ENCODE data around the gene GLP2R.

Gene GLP2R

GRCh38 chr17:9802697-9803096 lies 23.0 kb upstream of the GLP2R start:
- TF ChIP-seq ZNF274 (IDR thresholded peaks at IDR 0.05; ENCODE audit: low read depth, low read length): no peak
- no peak overlapping the region for H3K4me3 ChIP-seq (ENCODE audit: low read length)

- H3K4me3 ChIP-seq (ENCODE audit: low read length): no peak overlapping the region
- no peak for TF ChIP-seq ZNF274 (IDR thresholded peaks at IDR 0.05; ENCODE audit: low read depth, low read length)
These were observed 20.0 kb upstream of the GLP2R start for GRCh38 chr17:9805769-9806168.

- TF ChIP-seq ZNF274 (IDR thresholded peaks at IDR 0.05; ENCODE audit: low read depth, low read length): no peak
These were observed 19.0 kb upstream of the GLP2R start for GRCh38 chr17:9806699-9807098.

GRCh38 chr17:9809409-9809808 lies 16.3 kb upstream of the GLP2R start:
- no peak for TF ChIP-seq ZNF274 (IDR thresholded peaks at IDR 0.05; ENCODE audit: low read depth, low read length)
- H3K4me3 ChIP-seq (ENCODE audit: low read length): no peak overlapping the region

More at GRCh38 chr17:9806699-9807098, 19.0 kb upstream of the GLP2R start:
- no peak overlapping the region for H3K4me3 ChIP-seq (ENCODE audit: low read length)

GRCh38 chr17:9810100-9810949 lies 15.4 kb upstream of the GLP2R start:
- no peak for TF ChIP-seq ZNF274 (IDR thresholded peaks at IDR 0.05; ENCODE audit: low read depth, low read length)
- H3K4me3 ChIP-seq (ENCODE audit: low read length): no peak overlapping the region

- no peak overlapping the region for H3K4me3 ChIP-seq (ENCODE audit: low read length)
- no peak for TF ChIP-seq ZNF274 (IDR thresholded peaks at IDR 0.05; ENCODE audit: low read depth, low read length)
These were observed 14.6 kb upstream of the GLP2R start for GRCh38 chr17:9811086-9811485.

GRCh38 chr17:9811537-9811936 lies 14.2 kb upstream of the GLP2R start:
- no peak overlapping the region for H3K4me3 ChIP-seq (ENCODE audit: low read length)
- no peak for TF ChIP-seq ZNF274 (IDR thresholded peaks at IDR 0.05; ENCODE audit: low read depth, low read length)

GRCh38 chr17:9813166-9813565 lies 12.6 kb upstream of the GLP2R start:
- H3K4me3 ChIP-seq (ENCODE audit: low read length): no peak overlapping the region
- TF ChIP-seq ZNF274 (IDR thresholded peaks at IDR 0.05; ENCODE audit: low read depth, low read length): no peak

GRCh38 chr17:9814337-9814945 lies 11.3 kb upstream of the GLP2R start:
- no peak for TF ChIP-seq ZNF274 (IDR thresholded peaks at IDR 0.05; ENCODE audit: low read depth, low read length)
- H3K4me3 ChIP-seq (ENCODE audit: low read length): no peak overlapping the region

- H3K4me3 ChIP-seq (ENCODE audit: low read length): no peak overlapping the region
- TF ChIP-seq ZNF274 (IDR thresholded peaks at IDR 0.05; ENCODE audit: low read depth, low read length): no peak
These were observed 9.3 kb upstream of the GLP2R start for GRCh38 chr17:9816472-9816871.

GRCh38 chr17:9817086-9817485 lies 8.6 kb upstream of the GLP2R start:
- TF ChIP-seq ZNF274 (IDR thresholded peaks at IDR 0.05; ENCODE audit: low read depth, low read length): no peak

GRCh38 chr17:9818760-9819159 lies 7.0 kb upstream of the GLP2R start:
- H3K4me3 ChIP-seq (ENCODE audit: low read length): no peak overlapping the region
- TF ChIP-seq ZNF274 (IDR thresholded peaks at IDR 0.05; ENCODE audit: low read depth, low read length): no peak

More at GRCh38 chr17:9817086-9817485, 8.6 kb upstream of the GLP2R start:
- H3K4me3 ChIP-seq (ENCODE audit: low read length): no peak overlapping the region

GRCh38 chr17:9820448-9820847 lies 5.3 kb upstream of the GLP2R start:
- no peak for TF ChIP-seq ZNF274 (IDR thresholded peaks at IDR 0.05; ENCODE audit: low read depth, low read length)

GRCh38 chr17:9821921-9822320 lies 3.8 kb upstream of the GLP2R start, which contains the start of gene GSG1L2:
Gene GSG1L2, minus strand, starts transcription at chr17:9822079. Its CDS starts 8 bp downstream, at chr17:9822071.
- no peak within 1 kb of the TSS for H3K4me3 ChIP-seq (ENCODE audit: low read length)
- TF ChIP-seq ZNF274 (IDR thresholded peaks at IDR 0.05; ENCODE audit: low read depth, low read length): no peak

More at GRCh38 chr17:9820448-9820847, 5.3 kb upstream of the GLP2R start:
- H3K4me3 ChIP-seq (ENCODE audit: low read length): no peak overlapping the region

- TF ChIP-seq ZNF274 (IDR thresholded peaks at IDR 0.05; ENCODE audit: low read depth, low read length): no peak
- no peak overlapping the region for H3K4me3 ChIP-seq (ENCODE audit: low read length)
These were observed 1.6 kb upstream of the GLP2R start for GRCh38 chr17:9824094-9824493.
